ENCODE results near the gene SCN5A.

SCN5A gene

DNA sequence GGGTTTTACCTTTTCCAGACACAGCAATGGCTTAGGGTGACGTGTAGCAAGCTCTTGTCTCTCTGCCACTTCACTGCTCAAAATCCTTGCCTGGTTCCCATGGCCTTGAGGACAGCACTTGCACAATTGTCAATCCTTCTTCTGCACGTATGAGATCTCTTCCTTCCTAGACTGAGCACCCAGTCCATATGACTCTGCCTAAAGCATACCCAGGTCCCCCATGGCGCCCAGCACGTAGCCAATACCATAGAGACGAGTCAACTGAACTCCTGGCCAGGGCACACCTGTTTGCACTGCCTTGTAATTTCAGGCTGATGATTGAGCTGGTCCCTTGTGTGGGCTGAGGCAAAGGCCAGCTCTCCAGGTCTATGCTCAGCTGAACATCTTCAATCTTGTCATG is 23.3 kb downstream of the SCN5A start:
- H3K36me3 ChIP-seq (ENCODE audit: control insufficient read depth in 2 of 2, insufficient read depth in 2 of 2, low read length in 2 of 2): no peaks in the 10 kb centered on the region
- H3K9ac ChIP-seq (ENCODE audit: low read length in 2 of 2): no peak overlapping the region
- no peak overlapping the region for H3K27ac ChIP-seq (ENCODE audit: low read length)
- H3K4me1 ChIP-seq (ENCODE audit: control insufficient read depth, insufficient read depth, low read length): no peaks in the 10 kb centered on the region
- no peaks in the 10 kb centered on the region for H3K9me3 ChIP-seq (ENCODE audit: control insufficient read depth in 2 of 2, low read length in 2 of 2)
- no peak overlapping the region for H3K4me3 ChIP-seq (ENCODE audit: low read length in 2 of 2)
- no peaks in the 10 kb centered on the region for H3K27me3 ChIP-seq (ENCODE audit: control insufficient read depth in 1 of 2, insufficient read depth in 2 of 2, low read length in 2 of 2)

DNA sequence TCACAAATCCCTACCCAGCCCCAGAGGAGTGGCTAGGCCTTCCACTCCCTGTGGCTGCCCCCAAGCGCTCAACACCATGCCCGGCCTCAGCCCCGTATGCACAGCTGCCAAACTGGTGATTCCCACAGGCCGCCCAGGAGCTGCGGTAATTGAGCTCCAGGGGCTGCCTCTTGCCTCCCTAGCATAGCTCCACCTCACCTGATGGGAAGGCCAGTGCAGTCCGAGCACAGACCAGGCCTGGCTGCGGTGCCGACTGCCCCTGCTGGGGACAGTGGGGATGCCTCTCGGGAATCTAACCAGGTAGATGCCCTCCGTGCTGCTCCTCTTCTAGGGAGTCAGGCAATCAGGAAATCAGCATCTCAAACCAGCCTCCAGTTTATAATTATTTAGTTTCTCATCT is 25.9 kb downstream of the SCN5A start:
- Histone ChIP-seq H3K9me3 (ENCODE audit: control insufficient read depth in 2 of 2, low read length in 2 of 2) (no peaks in the 10 kb centered on the region), H3K4me1 (ENCODE audit: control insufficient read depth, insufficient read depth, low read length) (no peaks in the 10 kb centered on the region), H3K27ac (ENCODE audit: low read length) (no peak overlapping the region), H3K9ac (ENCODE audit: low read length in 2 of 2) (no peak overlapping the region), H3K27me3 (ENCODE audit: control insufficient read depth in 1 of 2, insufficient read depth in 2 of 2, low read length in 2 of 2) (no peaks in the 10 kb centered on the region), H3K4me3 (ENCODE audit: low read length in 2 of 2) (no peak overlapping the region), H3K36me3 (ENCODE audit: control insufficient read depth in 2 of 2, insufficient read depth in 2 of 2, low read length in 2 of 2) (no peaks in the 10 kb centered on the region)

- H3K27me3 ChIP-seq (ENCODE audit: control insufficient read depth in 1 of 2, insufficient read depth in 2 of 2, low read length in 2 of 2): no peaks in the 10 kb centered on the region
- no peaks in the 10 kb centered on the region for H3K9me3 ChIP-seq (ENCODE audit: control insufficient read depth in 2 of 2, low read length in 2 of 2)
- H3K27ac ChIP-seq (ENCODE audit: low read length): no peak overlapping the region
- H3K4me3 ChIP-seq (ENCODE audit: low read length in 2 of 2): no peak overlapping the region
- no peaks in the 10 kb centered on the region for H3K4me1 ChIP-seq (ENCODE audit: control insufficient read depth, insufficient read depth, low read length)
- no peaks in the 10 kb centered on the region for H3K36me3 ChIP-seq (ENCODE audit: control insufficient read depth in 2 of 2, insufficient read depth in 2 of 2, low read length in 2 of 2)
- H3K9ac ChIP-seq (ENCODE audit: low read length in 2 of 2): no peak overlapping the region
Observed at GRCh38 chr3:38622336-38622735, 27.2 kb downstream of the SCN5A start.

GRCh38 chr3:38620236-38620635 is 29.3 kb downstream of the SCN5A start:
- Histone ChIP-seq H3K9ac (ENCODE audit: low read length in 2 of 2) (no peak overlapping the region), H3K9me3 (ENCODE audit: control insufficient read depth in 2 of 2, low read length in 2 of 2) (no peaks in the 10 kb centered on the region), H3K4me1 (ENCODE audit: control insufficient read depth, insufficient read depth, low read length) (no peaks in the 10 kb centered on the region), H3K27ac (ENCODE audit: low read length) (no peak overlapping the region), H3K4me3 (ENCODE audit: low read length in 2 of 2) (no peak overlapping the region), H3K27me3 (ENCODE audit: control insufficient read depth in 1 of 2, insufficient read depth in 2 of 2, low read length in 2 of 2) (no peaks in the 10 kb centered on the region), H3K36me3 (ENCODE audit: control insufficient read depth in 2 of 2, insufficient read depth in 2 of 2, low read length in 2 of 2) (no peaks in the 10 kb centered on the region)

- Histone ChIP-seq H3K4me3 (ENCODE audit: low read length in 2 of 2) (no peak overlapping the region), H3K27ac (ENCODE audit: low read length) (no peak overlapping the region), H3K4me1 (ENCODE audit: control insufficient read depth, insufficient read depth, low read length) (no peaks in the 10 kb centered on the region)
Observed at GRCh38 chr3:38618343-38618742, 31.1 kb downstream of the SCN5A start.

DNA sequence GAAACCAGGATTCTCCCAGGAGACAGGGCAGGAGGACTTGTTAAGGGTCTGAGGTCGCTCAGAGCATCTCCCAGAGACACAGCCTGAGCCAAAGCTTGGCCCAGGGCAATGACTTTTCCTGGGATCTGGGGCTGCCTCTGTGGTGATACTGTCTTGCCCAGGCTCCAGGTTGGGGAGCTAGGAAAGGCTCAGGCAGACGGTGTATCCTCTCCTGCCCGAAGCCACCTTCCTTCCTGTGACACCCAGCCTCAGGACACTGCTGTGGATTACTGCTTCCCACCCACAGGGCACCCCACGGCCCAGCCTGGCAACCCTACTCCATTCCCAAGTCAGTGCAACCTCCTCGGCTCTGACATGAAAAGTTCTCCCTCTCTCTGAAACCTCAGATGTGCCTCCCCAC is 31.9 kb downstream of the SCN5A start:
- H3K9me3 ChIP-seq (ENCODE audit: control insufficient read depth in 2 of 2, low read length in 2 of 2): no peaks in the 10 kb centered on the region
- H3K4me3 ChIP-seq (ENCODE audit: low read length in 2 of 2): no peak overlapping the region
- no peaks in the 10 kb centered on the region for H3K36me3 ChIP-seq (ENCODE audit: control insufficient read depth in 2 of 2, insufficient read depth in 2 of 2, low read length in 2 of 2)
- H3K9ac ChIP-seq (ENCODE audit: low read length in 2 of 2): no peak overlapping the region
- no peaks in the 10 kb centered on the region for H3K4me1 ChIP-seq (ENCODE audit: control insufficient read depth, insufficient read depth, low read length)
- H3K27me3 ChIP-seq (ENCODE audit: control insufficient read depth in 1 of 2, insufficient read depth in 2 of 2, low read length in 2 of 2): no peaks in the 10 kb centered on the region
- H3K27ac ChIP-seq (ENCODE audit: low read length): no peak overlapping the region

More at GRCh38 chr3:38618343-38618742, 31.1 kb downstream of the SCN5A start:
- no peaks in the 10 kb centered on the region for H3K27me3 ChIP-seq (ENCODE audit: control insufficient read depth in 1 of 2, insufficient read depth in 2 of 2, low read length in 2 of 2)
- no peaks in the 10 kb centered on the region for H3K9me3 ChIP-seq (ENCODE audit: control insufficient read depth in 2 of 2, low read length in 2 of 2)
- no peaks in the 10 kb centered on the region for H3K36me3 ChIP-seq (ENCODE audit: control insufficient read depth in 2 of 2, insufficient read depth in 2 of 2, low read length in 2 of 2)
- H3K9ac ChIP-seq (ENCODE audit: low read length in 2 of 2): no peak overlapping the region

DNA sequence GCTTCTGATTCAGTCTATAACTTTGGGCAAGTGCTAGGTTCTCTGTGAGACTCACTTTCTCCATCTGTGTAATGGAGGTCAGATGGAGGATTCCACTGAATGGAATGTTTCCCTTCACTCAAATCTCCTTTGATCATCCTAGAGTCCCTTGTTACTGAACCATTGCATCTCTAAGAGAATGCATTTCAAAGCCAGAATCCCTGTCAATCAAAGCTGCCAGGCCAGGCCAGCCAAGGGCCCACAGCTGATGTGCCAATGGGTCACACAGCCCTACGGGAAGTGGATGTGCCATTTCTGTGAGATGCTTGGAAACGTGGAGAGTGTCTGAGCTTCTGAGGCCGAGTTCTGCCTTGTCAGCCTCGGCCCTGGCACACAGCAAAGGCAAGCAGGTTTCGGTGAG is 32.4 kb downstream of the SCN5A start:
- H3K9ac ChIP-seq (ENCODE audit: low read length in 2 of 2): no peak overlapping the region

GRCh38 chr3:38616658-38617057 is 32.8 kb downstream of the SCN5A start:
- H3K4me1 ChIP-seq (ENCODE audit: control insufficient read depth, insufficient read depth, low read length): no peaks in the 10 kb centered on the region

More for the DNA sequence above, 32.4 kb downstream of the SCN5A start:
- Histone ChIP-seq H3K4me3 (ENCODE audit: low read length in 2 of 2) (no peak overlapping the region), H3K27ac (ENCODE audit: low read length) (no peak overlapping the region), H3K36me3 (ENCODE audit: control insufficient read depth in 2 of 2, insufficient read depth in 2 of 2, low read length in 2 of 2) (no peaks in the 10 kb centered on the region), H3K9me3 (ENCODE audit: control insufficient read depth in 2 of 2, low read length in 2 of 2) (no peaks in the 10 kb centered on the region), H3K27me3 (ENCODE audit: control insufficient read depth in 1 of 2, insufficient read depth in 2 of 2, low read length in 2 of 2) (no peaks in the 10 kb centered on the region), H3K4me1 (ENCODE audit: control insufficient read depth, insufficient read depth, low read length) (no peaks in the 10 kb centered on the region)

DNA sequence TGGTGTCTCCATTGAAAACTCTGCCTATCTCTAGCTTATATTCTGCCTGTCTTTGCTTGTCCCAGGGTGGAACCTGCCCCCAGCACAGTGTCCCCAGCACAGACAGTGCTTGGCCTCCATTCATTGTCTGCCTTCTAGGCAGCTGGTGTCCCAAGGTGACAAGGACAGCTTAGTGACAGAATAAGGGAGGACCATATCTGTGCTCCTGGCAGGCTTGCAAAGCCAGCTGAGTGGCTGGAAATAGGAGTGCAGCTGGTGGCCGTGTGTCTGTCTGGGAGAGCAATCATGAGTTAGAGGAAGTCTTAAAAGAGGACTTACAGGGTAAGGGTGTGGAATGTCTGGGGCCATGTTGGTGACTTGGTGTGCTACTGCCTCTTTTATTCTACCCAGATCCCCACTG is 33.4 kb downstream of the SCN5A start:
- no peak overlapping the region for H3K9ac ChIP-seq (ENCODE audit: low read length in 2 of 2)
- no peak overlapping the region for H3K4me3 ChIP-seq (ENCODE audit: low read length in 2 of 2)
- no peaks in the 10 kb centered on the region for H3K36me3 ChIP-seq (ENCODE audit: control insufficient read depth in 2 of 2, insufficient read depth in 2 of 2, low read length in 2 of 2)
- H3K9me3 ChIP-seq (ENCODE audit: control insufficient read depth in 2 of 2, low read length in 2 of 2): no peaks in the 10 kb centered on the region
- no peaks in the 10 kb centered on the region for H3K27me3 ChIP-seq (ENCODE audit: control insufficient read depth in 1 of 2, insufficient read depth in 2 of 2, low read length in 2 of 2)
- H3K27ac ChIP-seq (ENCODE audit: low read length): no peak overlapping the region
- H3K4me1 ChIP-seq (ENCODE audit: control insufficient read depth, insufficient read depth, low read length): no peaks in the 10 kb centered on the region

More at GRCh38 chr3:38616658-38617057, 32.8 kb downstream of the SCN5A start:
- Histone ChIP-seq H3K27me3 (ENCODE audit: control insufficient read depth in 1 of 2, insufficient read depth in 2 of 2, low read length in 2 of 2) (no peaks in the 10 kb centered on the region), H3K27ac (ENCODE audit: low read length) (no peak overlapping the region), H3K36me3 (ENCODE audit: control insufficient read depth in 2 of 2, insufficient read depth in 2 of 2, low read length in 2 of 2) (no peaks in the 10 kb centered on the region), H3K9ac (ENCODE audit: low read length in 2 of 2) (no peak overlapping the region), H3K9me3 (ENCODE audit: control insufficient read depth in 2 of 2, low read length in 2 of 2) (no peaks in the 10 kb centered on the region), H3K4me3 (ENCODE audit: low read length in 2 of 2) (no peak overlapping the region)

DNA sequence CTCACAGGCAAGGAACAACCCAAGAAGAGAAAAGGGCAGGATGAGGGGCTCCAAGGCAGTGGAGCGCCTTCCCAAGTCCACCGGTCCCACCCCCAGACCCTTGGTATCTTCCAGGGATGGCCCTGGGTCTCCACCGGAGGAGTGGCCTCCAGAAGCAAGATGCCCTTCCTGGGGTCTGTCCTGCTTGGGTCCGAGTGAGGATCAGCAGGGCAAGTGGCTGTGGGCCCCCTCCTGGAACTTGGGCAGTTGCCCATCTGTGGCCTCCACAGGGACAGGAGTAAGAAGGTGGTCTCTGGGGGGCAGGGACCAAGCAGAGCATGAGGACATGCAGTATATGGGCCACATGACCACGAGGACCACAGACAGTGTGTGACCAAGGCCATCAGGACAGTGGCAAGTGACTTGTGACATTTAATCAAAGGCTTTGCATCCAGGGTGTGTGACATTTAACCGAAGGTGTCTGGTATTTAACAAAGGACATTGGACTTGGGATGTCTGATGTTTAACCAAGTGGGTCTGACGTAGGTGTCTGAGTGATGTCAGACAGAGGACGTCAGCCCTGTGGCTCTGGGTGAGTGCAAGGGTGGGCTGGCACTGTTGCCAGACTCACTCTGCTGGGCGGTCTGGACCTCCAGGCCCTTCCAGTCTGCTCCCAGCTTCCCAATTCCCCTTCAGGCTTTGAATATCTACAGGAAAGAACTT is 34.7 kb downstream of the SCN5A start:
- Histone ChIP-seq H3K4me1 (ENCODE audit: control insufficient read depth, insufficient read depth, low read length) (no peaks in the 10 kb centered on the region), H3K27ac (ENCODE audit: low read length) (no peak overlapping the region), H3K36me3 (ENCODE audit: control insufficient read depth in 2 of 2, insufficient read depth in 2 of 2, low read length in 2 of 2) (no peaks in the 10 kb centered on the region), H3K27me3 (ENCODE audit: control insufficient read depth in 1 of 2, insufficient read depth in 2 of 2, low read length in 2 of 2) (no peaks in the 10 kb centered on the region), H3K4me3 (ENCODE audit: low read length in 2 of 2) (no peak overlapping the region), H3K9ac (ENCODE audit: low read length in 2 of 2) (no peak overlapping the region), H3K9me3 (ENCODE audit: control insufficient read depth in 2 of 2, low read length in 2 of 2) (no peaks in the 10 kb centered on the region)

GRCh38 chr3:38614091-38614490 is 35.4 kb downstream of the SCN5A start:
- no peaks in the 10 kb centered on the region for H3K9me3 ChIP-seq (ENCODE audit: control insufficient read depth in 2 of 2, low read length in 2 of 2)
- H3K27me3 ChIP-seq (ENCODE audit: control insufficient read depth in 1 of 2, insufficient read depth in 2 of 2, low read length in 2 of 2): no peaks in the 10 kb centered on the region
- no peaks in the 10 kb centered on the region for H3K36me3 ChIP-seq (ENCODE audit: control insufficient read depth in 2 of 2, insufficient read depth in 2 of 2, low read length in 2 of 2)
- no peak overlapping the region for H3K4me3 ChIP-seq (ENCODE audit: low read length in 2 of 2)
- H3K9ac ChIP-seq (ENCODE audit: low read length in 2 of 2): no peak overlapping the region
- H3K4me1 ChIP-seq (ENCODE audit: control insufficient read depth, insufficient read depth, low read length): no peaks in the 10 kb centered on the region
- no peak overlapping the region for H3K27ac ChIP-seq (ENCODE audit: low read length)
